Measurements from ENCODE around the gene GBE1. TPM values are rescaled to one million over a fixed set of nuclear protein-coding genes. Genes with fewer than 3 reads are reported as not detected.
"Not testable (repeated sequence)": the region's sequence is repeated elsewhere in the genome, so short reads cannot be mapped to it uniquely, and the experiment has no call there.

GBE1 gene
- total RNA-seq, 3 donors from 2014 or later: 34.4 to 148 (median 49.8) TPM

- no peak for DNase-seq (ENCODE audit: low spot score in 2 of 2)
- Histone ChIP-seq H3K4me3 (no peak overlapping the region), H3K4me1 (no peaks in the 10 kb centered on the region), H3K9me3 (no peaks in the 10 kb centered on the region), H3K36me3 (no peaks in the 10 kb centered on the region), H3K27ac (no peak overlapping the region), H3K27me3 (no peaks in the 10 kb centered on the region)
- intact Hi-C loops (cut with DNase I; ENCODE audit: low total_unique reads): no loop called here
- TF ChIP-seq CTCF (IDR thresholded peaks at IDR 0.05) (no peak), POLR2AphosphoS5 (IDR thresholded peaks at IDR 0.05) (no peak)
Measured at GRCh38 chr3:81503026-81503425, 258.4 kb downstream of the GBE1 start.

GRCh38 chr3:81502236-81502635, 259.2 kb downstream of the GBE1 start:
- TF ChIP-seq POLR2AphosphoS5 (IDR thresholded peaks at IDR 0.05) (no peak), CTCF (IDR thresholded peaks at IDR 0.05) (no peak), POLR2A (IDR thresholded peaks at IDR 0.05) (no peak)
- no peaks in the 10 kb centered on the region for H3K4me1 ChIP-seq
- no peaks in the 10 kb centered on the region for H3K36me3 ChIP-seq
- H3K27me3 ChIP-seq: no peaks in the 10 kb centered on the region
- H3K9me3 ChIP-seq: no peaks in the 10 kb centered on the region
- no peak for DNase-seq (ENCODE audit: low spot score in 2 of 2)
- no peak overlapping the region for H3K4me3 ChIP-seq
- intact Hi-C loops (cut with DNase I; ENCODE audit: low total_unique reads): no loop called here
- no peak overlapping the region for H3K27ac ChIP-seq

- Histone ChIP-seq H3K4me1 (no peaks in the 10 kb centered on the region), H3K9me3 (no peaks in the 10 kb centered on the region)
- intact Hi-C loops (cut with DNase I; ENCODE audit: low total_unique reads): no loop called here
Measured at GRCh38 chr3:81500039-81500438, 261.4 kb downstream of the GBE1 start.

GRCh38 chr3:81497572-81498251, 263.7 kb downstream of the GBE1 start:
- no peak for DNase-seq (ENCODE audit: low spot score in 2 of 2)
- no peak overlapping the region for H3K4me3 ChIP-seq
- H3K36me3 ChIP-seq: no peaks in the 10 kb centered on the region
- H3K4me1 ChIP-seq: no peaks in the 10 kb centered on the region
- H3K9me3 ChIP-seq: no peaks in the 10 kb centered on the region
- H3K27ac ChIP-seq: no peak overlapping the region
- intact Hi-C loops (cut with DNase I; ENCODE audit: low total_unique reads): no loop called here
- H3K27me3 ChIP-seq: no peaks in the 10 kb centered on the region
- TF ChIP-seq CTCF (IDR thresholded peaks at IDR 0.05) (no peak), POLR2A (IDR thresholded peaks at IDR 0.05) (no peak), POLR2AphosphoS5 (IDR thresholded peaks at IDR 0.05) (no peak)

More at GRCh38 chr3:81500039-81500438, 261.4 kb downstream of the GBE1 start:
- Histone ChIP-seq H3K36me3 (no peaks in the 10 kb centered on the region), H3K27me3 (no peaks in the 10 kb centered on the region), H3K4me3 (no peak overlapping the region), H3K27ac (no peak overlapping the region)
- no peak for DNase-seq (ENCODE audit: low spot score in 2 of 2)
- no peak for TF ChIP-seq POLR2A (IDR thresholded peaks at IDR 0.05)
- no peak for TF ChIP-seq POLR2AphosphoS5 (IDR thresholded peaks at IDR 0.05)
- TF ChIP-seq CTCF (IDR thresholded peaks at IDR 0.05): no peak

- H3K27me3 ChIP-seq: no peaks in the 10 kb centered on the region
- intact Hi-C loops (cut with DNase I; ENCODE audit: low total_unique reads): no loop called here
- H3K27ac ChIP-seq: no peak overlapping the region
- no peak for DNase-seq (ENCODE audit: low spot score in 2 of 2)
- H3K4me1 ChIP-seq: no peaks in the 10 kb centered on the region
- no peaks in the 10 kb centered on the region for H3K9me3 ChIP-seq
- TF ChIP-seq POLR2A (IDR thresholded peaks at IDR 0.05): no peak
- no peak for TF ChIP-seq POLR2AphosphoS5 (IDR thresholded peaks at IDR 0.05)
- TF ChIP-seq CTCF (IDR thresholded peaks at IDR 0.05): no peak
- no peaks in the 10 kb centered on the region for H3K36me3 ChIP-seq
- H3K4me3 ChIP-seq: no peak overlapping the region
Measured at GRCh38 chr3:81496407-81497104, 264.9 kb downstream of the GBE1 start.

- DNase-seq (ENCODE audit: low spot score in 2 of 2); H3K4me3 ChIP-seq; H3K27me3 ChIP-seq; H3K4me1 ChIP-seq; H3K9me3 ChIP-seq; intact Hi-C loops (cut with DNase I; ENCODE audit: low total_unique reads); H3K36me3 ChIP-seq; H3K27ac ChIP-seq: not testable (repeated sequence)
Measured at GRCh38 chr3:81492471-81492870, 269.0 kb downstream of the GBE1 start.

Measured in breast epithelium (tissue), 4 donors.